NCI-H1930 (cell line): ENCODE measurements around the gene CUBN.

Experiments
- DNase-seq, 2 experiments: peaks; one replicate each; lab custom pipeline; 2025; lab: John Stamatoyannopoulos, UW

The CUBN gene

GRCh38 chr10:17129741-17130140, at the start of gene CUBN:
Gene CUBN (minus strand): TSS chr10:17129811. CDS start chr10:17129765, 46 bp downstream.
- DNase-seq, result no peak

- DNase-seq, result no peak
Measured at GRCh38 chr10:17179002-17179401, 49.4 kb upstream of the CUBN start.

GRCh38 chr10:17178006-17178405, 48.4 kb upstream of the CUBN start:
- no peak for DNase-seq

GRCh38 chr10:17177014-17177413, 47.4 kb upstream of the CUBN start:
- DNase-seq, result no peak

- no peak for DNase-seq
Measured at GRCh38 chr10:17176091-17176490, 46.5 kb upstream of the CUBN start.

GRCh38 chr10:17175551-17175950, 45.9 kb upstream of the CUBN start:
- no peak for DNase-seq

GRCh38 chr10:17174626-17175025, 45.0 kb upstream of the CUBN start:
- no peak for DNase-seq

GRCh38 chr10:17171141-17171641, 41.6 kb upstream of the CUBN start:
- no peak for DNase-seq

- DNase-seq, result no peak
Measured at GRCh38 chr10:17169803-17170202, 40.2 kb upstream of the CUBN start.

- no peak for DNase-seq
Measured at GRCh38 chr10:17166699-17167098, 37.1 kb upstream of the CUBN start.

GRCh38 chr10:17162828-17163227, 33.2 kb upstream of the CUBN start:
- DNase-seq, result no peak

- no peak for DNase-seq
Measured at GRCh38 chr10:17161775-17162174, 32.2 kb upstream of the CUBN start.

GRCh38 chr10:17157024-17157423, 27.4 kb upstream of the CUBN start:
- DNase-seq, result no peak

GRCh38 chr10:17155826-17156225, 26.2 kb upstream of the CUBN start:
- DNase-seq, result no peak

- DNase-seq, result no peak
Measured at GRCh38 chr10:17154116-17154515, 24.5 kb upstream of the CUBN start.

- no peak for DNase-seq
Measured at GRCh38 chr10:17153321-17153720, 23.7 kb upstream of the CUBN start.

- DNase-seq, result no peak
Measured at GRCh38 chr10:17151716-17152115, 22.1 kb upstream of the CUBN start.

- no peak for DNase-seq
Measured at GRCh38 chr10:17147884-17148489, 18.4 kb upstream of the CUBN start.

GRCh38 chr10:17146892-17147291, 17.3 kb upstream of the CUBN start:
- DNase-seq, result no peak

GRCh38 chr10:17145239-17145638, 15.6 kb upstream of the CUBN start:
- no peak for DNase-seq

GRCh38 chr10:17144757-17145156, 15.1 kb upstream of the CUBN start:
- no peak for DNase-seq

- no peak for DNase-seq
Measured at GRCh38 chr10:17144032-17144431, 14.4 kb upstream of the CUBN start.

- DNase-seq, result no peak
Measured at GRCh38 chr10:17143055-17143690, 13.6 kb upstream of the CUBN start.
